Measurements from ENCODE around the gene TPO.
"Not testable (repeated sequence)": the region's sequence is repeated elsewhere in the genome, so short reads cannot be mapped to it uniquely, and the experiment has no call there.

The TPO gene

DNA sequence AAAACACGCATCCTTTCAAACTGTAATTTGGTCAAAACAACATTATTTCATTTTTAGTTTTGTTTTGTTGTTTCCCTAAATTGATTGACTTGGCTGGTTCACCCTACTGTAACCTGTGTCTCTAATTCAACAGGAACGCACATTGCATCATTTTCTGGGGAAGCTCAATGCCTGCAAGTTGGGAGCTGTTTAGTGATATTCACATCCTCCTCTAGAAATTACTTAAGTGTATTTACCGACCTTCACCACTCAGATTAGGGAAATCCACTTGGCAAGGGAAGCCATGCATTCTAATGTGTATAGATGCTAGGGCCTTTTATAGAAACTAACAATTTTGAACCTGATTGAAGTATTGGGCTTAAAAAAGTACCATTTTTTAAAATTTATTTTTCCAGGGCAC lies 7.3 kb upstream of the TPO start:
- DNase-seq: no peak

DNA sequence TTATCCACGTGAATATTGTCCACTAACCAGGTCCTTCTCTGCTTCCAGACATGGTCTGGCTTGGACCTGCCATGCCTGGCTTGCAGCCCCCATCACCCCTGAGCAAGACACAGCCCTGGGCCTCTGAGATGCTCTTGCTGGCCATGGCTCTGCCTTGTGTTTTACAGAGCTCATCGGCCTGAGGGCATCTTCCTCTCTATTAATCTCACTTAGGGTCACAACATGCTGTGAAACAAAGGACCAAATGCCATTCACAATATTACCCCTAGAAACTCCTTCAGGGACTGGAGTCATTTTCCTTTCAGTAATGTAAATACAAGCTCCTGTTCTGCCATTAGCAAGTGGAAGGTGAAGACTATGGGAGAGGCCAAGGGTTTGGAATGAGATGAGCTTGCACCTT lies 6.8 kb upstream of the TPO start:
- DNase-seq: no peak

DNA sequence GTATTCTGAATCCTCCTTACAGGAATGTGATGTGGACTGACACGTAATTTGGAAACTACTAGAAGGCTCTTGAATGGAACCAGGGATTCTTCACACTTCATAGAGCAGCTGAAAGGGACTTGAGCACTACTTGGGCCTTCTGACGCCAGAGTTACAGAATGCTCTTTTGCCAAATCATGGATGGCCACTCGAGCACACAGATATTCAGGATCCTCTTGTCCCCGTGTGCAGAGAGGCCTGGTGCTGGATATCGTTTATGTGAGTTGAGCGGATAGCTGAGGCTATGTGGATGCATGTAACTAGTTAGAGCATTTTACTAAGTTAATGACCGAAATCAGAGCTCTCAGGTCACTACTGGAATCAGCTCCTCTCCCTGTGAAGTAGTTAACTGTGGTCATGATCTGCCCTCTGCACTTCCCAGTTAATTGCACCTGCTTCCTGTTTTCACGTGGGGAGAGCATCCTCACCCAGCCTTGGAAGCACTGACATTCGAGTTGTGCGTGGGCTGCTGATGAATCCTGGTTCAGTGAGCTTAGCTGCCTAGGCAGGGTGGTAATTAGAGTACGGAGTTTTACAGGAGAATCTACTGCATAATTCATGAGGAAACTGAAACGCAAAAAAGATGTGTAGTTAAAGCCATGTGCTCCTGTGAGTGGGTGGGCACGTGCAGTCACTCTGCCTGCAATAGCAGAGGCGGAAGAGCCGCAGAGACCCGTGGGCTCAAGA lies 5.2 kb upstream of the TPO start:
- no peak for DNase-seq

DNA sequence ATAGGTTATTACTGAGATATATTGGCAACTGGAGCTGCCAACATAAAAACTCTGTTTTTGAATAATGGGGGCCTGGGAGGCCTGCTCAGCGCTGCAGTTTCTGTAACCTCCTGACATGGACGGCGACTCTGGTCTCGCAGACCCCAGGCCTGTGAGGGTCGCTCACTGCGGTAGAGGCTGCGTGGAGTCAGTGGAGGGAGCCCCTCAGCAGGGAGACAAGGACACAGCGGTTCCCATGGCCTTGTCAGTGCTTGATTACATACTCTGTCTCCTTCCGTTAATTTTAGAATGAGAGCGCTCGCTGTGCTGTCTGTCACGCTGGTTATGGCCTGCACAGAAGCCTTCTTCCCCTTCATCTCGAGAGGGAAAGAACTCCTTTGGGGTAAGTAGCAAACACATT lies 858 bp downstream of the TPO start:
- DNase-seq: no peak

DNA sequence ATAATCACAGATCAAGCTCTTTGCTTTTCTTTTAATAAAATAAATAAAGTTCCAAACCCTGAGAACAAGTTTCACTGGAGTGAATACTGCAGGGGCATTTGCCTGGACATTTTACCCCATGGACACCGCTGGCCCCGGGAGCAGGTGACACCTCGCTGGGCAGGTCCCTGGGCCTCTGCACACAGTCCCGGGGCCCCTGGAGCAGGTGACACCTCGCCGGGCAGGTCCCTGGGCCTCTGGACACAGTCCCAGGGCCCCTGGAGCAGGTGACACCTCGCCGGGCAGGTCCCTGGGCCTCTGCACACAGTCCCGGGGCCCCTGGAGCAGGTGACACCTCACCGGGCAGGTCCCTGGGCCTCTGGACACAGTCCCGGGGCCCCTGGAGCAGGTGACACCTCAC lies 1.6 kb downstream of the TPO start:
- DNase-seq: not testable (repeated sequence)

DNA sequence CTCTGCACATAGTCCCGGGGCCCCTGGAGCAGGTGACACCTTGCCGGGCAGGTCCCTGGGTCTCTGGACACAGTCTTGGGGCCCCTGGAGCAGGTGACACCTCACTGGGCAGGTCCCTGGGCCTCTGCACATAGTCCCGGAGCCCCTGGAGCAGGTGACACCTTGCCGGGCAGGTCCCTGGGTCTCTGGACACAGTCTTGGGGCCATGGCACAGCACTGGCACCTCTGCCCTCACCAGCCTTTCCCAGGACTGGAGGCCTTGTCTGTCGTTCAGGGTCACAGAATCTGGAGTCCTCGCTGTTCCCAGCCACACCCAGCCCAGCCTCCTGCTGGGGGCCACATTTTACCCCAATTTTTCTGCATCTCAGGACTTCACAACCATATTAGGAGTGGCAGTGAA lies 2.2 kb downstream of the TPO start:
- no peak for DNase-seq

DNA sequence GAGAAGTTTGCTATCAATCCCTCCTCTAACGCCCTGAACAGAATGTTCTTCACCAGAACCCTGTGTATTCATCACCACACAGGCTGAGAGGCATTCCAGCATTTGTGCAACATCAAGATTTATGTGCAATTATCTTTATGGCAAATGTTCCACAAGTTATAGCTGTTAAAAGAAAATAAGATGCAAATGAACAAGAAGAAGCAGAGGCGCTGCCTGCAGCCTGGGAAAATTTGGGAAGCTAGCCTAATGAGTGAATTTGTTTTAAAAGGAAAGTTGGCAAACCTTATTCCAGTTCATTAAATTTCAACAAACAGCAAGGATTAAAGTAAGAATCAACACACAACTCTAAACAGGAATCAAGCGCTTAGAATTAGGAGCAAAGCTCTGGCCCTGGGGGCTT lies 5.3 kb downstream of the TPO start:
- no peak for DNase-seq

DNA sequence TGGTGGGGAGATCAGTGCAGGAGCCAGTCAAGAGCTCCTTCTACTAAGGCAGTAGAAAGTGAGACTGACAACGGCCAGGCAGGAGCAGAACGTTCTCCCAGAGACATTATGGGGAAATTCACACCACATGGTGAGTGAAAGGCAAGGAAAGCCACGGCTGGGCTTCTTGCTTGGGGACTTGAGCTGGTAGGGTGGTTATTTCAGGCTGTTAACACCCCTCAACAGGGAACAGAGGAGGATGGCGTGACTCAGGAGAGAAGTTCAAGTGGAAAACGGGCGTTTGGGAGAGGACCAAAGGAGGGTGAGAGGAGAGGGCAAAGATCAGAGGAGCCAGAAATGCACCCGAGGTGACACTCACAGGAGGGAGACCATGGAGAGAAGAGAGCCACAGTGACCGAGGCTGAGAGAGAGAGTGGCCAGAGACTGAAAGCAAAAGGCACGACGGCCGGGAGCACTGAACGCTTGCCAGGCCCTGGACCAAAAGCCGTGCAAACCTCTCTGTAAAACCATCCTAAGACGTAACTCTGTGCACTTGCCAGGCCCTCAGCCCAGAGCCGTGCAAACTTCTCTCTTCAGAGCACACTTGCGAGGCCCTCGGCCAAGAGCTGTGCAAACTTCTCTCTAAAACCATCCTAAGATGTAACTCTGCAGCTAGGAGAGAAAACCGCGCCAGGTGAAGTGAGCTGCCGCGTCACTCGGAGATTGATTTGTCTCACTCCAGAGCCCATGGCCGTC lies 7.7 kb downstream of the TPO start:
- DNase-seq: no peak

DNA sequence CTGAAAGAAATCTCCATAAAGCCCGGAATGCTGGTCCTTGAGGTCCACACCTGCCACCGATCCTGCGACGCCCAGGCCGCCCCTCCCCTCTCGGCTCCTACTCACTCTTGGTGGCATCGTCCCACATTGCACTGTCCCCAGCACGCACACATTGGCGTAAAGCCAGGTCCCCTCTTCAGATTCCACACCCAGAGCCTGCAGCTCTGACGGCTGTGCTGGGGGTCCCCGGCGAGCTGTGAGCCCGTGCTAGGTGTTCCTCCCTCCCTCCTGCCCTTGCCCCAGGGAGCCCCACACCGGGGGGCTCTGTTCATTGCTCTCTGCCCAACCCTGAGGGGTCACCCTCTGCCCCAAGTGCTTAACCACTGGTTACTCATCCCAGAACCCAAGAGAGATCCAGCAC lies 8.5 kb downstream of the TPO start:
- DNase-seq: no peak

DNA sequence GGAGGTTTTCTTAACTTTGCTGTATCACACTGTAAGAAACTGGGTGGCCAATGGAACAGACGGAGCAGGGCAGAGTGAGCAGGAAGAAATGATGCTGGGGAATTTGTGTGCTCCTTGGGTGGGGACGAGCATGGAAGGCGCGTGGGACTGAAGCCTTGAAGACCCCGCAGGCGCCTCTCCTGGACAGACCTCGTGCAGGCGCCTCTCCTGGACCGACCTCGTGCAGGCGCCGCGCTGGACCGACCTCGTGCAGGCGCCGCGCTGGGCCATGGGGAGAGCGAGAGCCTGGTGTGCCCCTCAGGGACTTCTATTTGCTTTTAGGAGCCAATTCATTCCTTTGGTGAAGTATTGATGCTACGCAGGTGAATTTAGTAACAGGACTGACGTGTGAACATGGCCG lies 8.9 kb downstream of the TPO start:
- DNase-seq: no peak

DNA sequence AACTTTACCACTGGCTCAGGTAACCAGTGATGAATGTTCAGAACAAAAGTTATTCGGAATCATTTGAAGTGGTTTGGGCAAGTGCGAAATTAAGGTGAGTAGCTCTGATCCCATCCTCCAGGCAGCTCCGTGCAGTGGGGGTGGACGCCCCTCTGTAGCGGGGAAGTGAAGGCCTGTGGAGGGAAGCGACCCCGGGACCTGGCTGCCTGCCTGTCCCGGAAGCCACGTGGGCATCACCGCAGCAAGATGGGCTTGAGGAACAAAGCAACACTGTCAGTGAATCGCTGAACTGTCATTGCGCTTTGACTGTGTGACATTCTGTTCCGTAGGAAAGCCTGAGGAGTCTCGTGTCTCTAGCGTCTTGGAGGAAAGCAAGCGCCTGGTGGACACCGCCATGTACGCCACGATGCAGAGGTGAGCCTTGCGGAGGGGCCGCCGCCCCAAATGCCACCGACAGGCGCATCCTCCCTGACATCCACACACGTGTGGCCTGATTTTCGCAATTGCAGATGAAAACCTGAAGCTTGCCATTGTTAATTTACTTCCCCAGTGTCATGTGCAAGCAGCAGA lies 9.5 kb downstream of the TPO start:
- no peak for DNase-seq

DNA sequence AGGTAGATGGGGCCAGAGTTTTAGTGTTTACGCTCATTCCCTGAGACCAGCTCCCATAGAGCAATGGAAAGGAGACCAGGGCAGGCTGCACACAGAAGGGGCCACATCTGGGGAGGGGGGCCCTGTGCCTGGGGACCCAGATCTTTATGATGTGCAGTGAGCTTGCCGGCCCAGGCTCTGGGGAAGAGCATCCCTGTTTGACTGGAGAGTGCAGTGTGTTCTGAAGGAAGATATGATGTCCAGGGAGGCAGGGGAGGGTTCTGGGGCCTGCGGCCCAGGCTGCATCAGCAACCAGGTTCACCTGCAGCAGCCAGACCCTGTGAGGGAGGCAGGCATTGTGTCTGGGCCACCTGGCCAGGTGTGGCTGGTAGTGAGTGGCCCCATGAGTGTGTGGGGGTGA lies 13.8 kb downstream of the TPO start:
- no peak for DNase-seq

DNA sequence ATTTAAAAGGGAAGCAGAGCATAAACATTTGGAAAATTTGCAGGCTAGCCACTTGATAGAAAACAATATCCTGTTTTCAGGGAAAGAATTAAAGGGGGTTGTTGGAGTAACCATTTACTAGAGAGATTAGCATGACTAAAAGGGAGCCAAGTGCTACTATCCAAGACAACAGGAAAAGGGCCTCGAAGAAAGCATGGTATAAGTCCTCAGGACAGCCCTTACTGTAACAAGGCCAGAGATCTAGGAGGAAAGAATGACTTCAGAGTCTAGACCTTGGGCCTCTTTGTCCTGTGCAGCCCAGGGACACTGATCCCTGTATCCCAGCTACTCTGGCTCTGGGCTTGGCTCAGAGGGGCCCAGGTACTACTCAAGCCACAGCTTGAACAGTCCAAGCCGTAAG lies 16.6 kb downstream of the TPO start:
- no peak for DNase-seq

DNA sequence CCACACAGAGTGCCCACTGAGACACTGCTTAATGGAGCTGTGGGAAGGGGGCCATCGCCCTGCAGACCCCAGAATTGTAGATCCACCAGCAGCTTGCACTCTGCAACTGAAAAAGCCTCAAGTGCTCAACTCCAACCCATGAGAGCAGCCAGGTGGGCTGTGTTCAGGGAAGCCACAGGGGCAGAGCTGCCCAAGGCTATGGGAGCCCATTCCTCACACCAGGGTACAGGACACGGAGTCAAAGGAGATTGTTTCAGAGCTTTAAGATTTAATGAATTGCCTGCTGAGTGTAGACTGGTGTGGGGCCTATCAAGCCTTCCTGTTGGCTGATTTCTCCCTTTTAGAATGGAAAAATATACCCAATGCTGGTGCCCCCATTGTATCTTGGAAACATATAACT lies 17.2 kb downstream of the TPO start:
- DNase-seq: no peak

DNA sequence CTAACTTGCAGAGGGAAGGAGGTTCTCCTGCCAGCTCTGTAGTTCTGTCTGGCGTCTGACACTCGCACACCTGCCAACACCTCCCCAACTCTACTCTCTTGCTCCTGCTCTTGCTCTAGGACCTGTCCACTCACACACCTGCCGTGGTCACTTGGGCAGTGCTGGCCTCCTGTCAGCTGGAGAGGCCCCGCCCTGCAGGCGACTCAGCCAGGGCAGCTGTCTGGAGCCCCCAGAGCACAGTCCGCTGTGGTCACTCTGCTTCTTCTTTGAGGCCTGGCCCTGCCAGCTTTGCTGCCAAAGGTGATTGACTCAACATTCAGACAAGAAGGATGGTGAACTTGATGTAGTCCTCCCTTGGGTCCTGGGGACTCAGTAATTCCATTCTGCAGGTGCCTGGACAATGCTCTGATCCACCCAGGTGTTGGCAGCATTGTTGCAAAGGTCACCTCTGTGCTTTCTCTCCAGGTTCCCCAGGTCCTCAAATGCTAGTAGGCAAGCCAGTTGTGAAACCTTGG lies 18.7 kb downstream of the TPO start:
- DNase-seq: no peak

DNA sequence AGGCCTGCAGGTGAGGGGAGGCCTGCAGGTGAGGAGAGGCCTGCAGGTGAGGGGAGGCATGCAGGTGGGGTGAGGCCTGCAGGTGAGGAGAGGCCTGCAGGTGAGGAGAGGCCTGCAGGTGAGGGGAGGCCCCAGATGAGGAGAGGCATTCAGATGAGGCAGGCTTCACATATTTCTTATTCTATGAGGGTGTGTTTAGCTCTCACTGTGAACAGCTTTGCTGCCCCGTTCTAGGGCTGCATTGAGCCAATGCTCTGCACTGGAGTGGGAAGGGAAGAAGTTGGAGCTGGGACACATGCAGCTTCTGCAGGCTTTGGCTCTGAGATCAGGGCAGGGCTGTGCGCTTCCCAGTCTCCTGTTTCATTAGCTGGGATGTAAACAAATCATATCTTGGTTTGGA lies 19.5 kb downstream of the TPO start:
- no peak for DNase-seq

DNA sequence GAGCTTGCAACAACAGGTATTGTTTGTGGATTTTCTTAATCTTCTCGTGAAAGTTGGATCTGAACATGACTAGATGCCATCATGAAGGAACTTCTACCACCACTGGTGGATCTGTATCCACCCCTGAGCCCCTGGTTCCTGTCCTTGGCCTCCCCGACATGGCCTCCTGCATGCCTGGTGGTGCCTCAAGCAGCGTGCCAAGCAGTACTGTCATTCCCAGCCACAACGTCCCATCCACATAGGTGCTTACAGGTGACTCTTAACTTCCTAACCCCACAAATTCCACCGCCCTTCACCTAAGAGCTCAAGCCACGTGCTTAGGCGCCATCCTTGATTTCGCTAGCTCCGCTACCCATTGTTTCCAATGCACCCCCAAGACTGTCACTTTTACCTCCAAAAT lies 23.1 kb downstream of the TPO start:
- no peak for DNase-seq

DNA sequence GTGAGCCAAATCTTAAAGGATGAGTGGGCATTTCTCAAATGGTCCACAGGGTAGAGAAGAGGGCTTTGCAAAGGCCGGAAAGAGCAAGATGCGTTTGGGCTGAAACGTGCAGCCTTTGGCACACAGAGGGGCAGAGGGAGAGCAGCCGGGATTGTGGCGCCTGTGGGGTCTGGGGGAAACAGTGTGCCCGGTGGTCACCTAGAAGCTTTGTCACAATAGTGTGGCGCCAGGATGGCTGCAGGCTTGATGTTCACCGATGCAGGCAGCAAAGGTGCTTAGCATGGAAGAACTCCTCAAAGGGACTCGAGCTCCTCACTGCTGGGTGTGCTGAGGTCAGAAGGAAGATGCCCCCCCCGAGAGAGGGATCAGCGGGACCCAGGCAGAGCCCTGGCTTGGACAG lies 23.8 kb downstream of the TPO start:
- DNase-seq: no peak

DNA sequence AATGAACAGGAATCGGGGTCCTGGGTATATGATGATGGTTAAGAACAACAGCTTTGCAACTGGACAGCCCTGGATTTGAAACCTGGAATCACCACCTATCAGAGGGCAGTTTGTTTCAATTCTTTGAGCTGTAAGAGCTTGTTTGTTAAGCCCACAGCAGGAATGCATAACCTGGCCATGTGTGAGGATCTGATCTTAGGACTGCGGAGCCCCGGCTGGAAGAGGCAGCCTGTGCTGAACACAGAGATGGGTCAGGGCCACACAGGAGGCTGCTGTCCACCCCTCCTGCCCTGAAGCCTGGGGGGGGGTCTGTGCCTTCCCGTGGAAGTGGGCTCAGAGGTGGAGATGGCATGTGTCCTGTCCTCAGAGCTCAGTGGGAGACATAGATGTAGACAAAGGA lies 24.3 kb downstream of the TPO start:
- DNase-seq: no peak

DNA sequence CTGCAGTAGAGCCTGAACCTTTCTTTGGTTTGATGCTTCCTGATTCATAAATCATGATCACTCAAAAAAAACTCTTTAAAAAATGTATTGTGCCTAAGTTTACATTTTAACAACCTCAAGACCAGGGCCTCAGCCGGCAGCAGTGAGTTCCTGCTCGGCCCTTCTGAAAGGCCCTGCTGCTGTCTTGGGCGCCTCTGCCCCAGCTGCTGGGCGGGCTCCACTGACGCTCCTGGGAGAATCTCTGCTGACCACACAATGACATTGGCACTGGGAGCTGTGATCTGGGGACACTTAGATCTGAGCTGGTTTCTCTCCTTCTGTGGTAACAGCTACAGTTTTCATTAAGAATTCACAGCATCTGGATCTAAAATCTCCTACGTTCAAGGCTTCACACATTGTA lies 25.7 kb downstream of the TPO start:
- DNase-seq: no peak

DNA sequence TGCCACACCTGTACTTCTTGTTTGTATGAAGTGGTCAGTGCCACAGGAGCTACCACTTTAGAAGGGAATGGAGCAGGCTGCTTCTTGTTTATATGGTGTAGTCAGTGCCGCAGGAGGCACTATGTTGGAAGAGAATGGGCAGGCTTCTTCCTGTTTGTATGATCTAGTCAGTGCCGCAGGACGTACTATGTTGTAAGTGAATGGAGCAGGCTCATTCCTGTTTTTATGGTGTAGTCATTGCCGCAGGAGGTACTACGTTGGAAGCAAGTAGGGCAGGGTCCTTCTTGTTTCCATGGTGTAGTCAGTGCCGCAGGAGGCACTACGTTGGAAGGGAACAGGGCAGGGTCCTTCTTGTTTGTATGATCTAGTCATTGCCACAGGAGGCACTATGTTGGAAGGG lies 27.3 kb downstream of the TPO start:
- no peak for DNase-seq

DNA sequence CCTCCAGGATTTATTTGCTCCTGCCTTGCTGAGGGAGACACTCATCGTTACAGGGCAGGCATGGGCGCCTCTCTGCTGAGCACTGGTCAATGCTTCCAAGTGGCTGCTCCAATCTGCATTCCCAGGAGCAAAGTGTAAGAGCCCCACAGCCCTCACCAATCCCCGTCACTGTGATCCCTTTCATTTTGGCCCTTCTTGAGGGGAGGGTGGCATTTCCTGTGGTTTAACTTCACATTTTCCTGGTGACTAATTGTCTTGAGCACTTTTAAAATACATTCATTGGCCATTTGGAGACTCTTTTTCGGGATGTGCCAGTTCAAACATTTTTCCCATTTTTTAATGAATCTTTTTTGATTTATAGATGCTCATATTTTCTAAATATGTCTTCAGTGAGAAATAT lies 33.0 kb downstream of the TPO start:
- DNase-seq: no peak

DNA sequence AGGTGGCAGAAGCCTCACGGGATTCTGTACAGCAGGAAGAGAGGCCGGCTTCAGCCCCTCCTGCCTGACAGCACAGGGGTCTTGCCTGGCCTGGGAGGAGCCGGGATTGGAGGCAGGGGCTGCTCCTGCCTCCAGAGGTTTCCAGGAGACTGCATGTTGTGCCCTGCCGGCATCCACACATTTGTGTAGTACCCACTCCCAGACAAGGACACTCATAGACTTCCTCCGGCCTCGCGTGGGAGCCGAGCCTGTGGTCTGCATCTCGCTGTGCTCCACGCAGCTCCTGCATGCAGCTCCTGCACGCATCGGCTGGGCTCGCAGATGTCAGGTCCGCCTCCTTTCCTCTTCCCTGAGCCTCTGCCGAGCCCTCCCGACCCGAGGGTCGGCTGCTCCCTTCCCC lies 34.7 kb downstream of the TPO start:
- no peak for DNase-seq

DNA sequence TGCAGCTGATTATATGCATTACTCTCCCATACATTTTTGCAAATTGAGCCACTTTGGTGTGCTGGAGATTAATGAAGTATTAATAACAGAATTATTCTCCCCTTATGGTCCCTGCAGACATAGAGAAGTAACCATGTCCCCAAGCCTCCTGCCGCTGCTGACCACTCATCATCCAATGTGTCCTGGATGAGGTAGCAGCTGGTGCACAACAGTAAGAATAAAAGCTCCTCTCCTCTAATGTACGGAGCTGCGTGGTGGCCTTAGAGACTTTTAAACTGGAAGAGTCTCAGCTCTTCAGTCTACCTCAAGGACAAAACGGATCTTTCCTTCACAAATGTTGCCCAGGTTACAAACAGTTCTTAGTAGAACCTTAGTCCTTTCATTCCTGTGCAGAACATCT lies 37.7 kb downstream of the TPO start:
- no peak for DNase-seq

DNA sequence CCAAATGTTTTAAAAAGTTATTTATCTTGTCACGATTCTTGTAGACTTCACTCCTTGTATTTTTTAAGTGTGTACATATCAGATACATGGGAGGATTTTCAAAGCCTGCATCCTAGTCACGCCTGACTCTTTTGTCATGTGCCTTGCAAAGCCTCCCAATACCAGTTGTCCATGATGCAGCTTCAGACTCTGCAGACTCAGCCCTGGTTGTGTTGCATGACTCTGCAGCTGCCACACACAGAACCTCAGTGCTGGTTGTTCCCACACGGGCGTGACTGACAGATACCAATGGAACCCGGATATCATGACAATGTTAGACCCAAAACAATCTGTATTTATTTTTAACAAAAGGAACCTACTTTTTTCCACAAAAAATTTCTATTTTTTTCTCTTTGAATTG lies 38.2 kb downstream of the TPO start:
- DNase-seq: no peak

Measured in stimulated activated CD4-positive, alpha-beta T cell treated with anti-CD3 and anti-CD28 coated beads, Interleukin-4, amount 100 ng/mL, for 24 hours (primary cell).